ENCODE results near the gene FMNL2. TPM values are rescaled to one million over a fixed set of nuclear protein-coding genes. Genes with fewer than 3 reads are reported as not detected.

The FMNL2 gene
- total and polyA plus RNA-seq, 4 donors, result 18.8 to 81.4 (median 38.4) TPM

DNA sequence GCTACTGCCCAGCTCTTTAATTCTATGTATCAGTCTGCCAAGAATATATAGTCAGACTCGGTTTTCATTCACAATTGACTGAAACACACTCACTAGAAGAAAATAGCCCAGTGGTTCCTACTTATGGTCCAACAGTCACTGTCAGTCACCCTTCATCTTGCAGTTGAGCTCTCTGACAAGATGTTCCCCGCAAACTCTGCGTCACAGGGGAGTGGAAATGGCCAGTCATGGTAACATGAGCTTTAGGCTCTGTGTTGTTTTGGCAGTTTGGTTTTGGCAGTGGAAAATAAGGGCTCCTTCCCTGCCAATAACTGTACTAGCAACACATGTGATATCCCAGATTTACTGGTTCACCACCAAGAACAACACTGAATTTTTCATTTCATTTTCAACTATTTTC, 259.8 kb downstream of the FMNL2 start:
- ATAC-seq (ENCODE audit: insufficient read depth, low FRiP score), result no peak
- 54 to 73% methylated on average over 3 of the region's 3 CpGs for WGBS, 2 donors
- TF ChIP-seq, protein P1, sequence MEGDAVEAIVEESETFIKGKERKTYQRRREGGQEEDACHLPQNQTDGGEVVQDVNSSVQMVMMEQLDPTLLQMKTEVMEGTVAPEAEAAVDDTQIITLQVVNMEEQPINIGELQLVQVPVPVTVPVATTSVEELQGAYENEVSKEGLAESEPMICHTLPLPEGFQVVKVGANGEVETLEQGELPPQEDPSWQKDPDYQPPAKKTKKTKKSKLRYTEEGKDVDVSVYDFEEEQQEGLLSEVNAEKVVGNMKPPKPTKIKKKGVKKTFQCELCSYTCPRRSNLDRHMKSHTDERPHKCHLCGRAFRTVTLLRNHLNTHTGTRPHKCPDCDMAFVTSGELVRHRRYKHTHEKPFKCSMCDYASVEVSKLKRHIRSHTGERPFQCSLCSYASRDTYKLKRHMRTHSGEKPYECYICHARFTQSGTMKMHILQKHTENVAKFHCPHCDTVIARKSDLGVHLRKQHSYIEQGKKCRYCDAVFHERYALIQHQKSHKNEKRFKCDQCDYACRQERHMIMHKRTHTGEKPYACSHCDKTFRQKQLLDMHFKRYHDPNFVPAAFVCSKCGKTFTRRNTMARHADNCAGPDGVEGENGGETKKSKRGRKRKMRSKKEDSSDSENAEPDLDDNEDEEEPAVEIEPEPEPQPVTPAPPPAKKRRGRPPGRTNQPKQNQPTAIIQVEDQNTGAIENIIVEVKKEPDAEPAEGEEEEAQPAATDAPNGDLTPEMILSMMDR (IDR thresholded peaks at IDR 0.05; ENCODE audit: control extremely low read depth, extremely low read depth), result no peak

DNA sequence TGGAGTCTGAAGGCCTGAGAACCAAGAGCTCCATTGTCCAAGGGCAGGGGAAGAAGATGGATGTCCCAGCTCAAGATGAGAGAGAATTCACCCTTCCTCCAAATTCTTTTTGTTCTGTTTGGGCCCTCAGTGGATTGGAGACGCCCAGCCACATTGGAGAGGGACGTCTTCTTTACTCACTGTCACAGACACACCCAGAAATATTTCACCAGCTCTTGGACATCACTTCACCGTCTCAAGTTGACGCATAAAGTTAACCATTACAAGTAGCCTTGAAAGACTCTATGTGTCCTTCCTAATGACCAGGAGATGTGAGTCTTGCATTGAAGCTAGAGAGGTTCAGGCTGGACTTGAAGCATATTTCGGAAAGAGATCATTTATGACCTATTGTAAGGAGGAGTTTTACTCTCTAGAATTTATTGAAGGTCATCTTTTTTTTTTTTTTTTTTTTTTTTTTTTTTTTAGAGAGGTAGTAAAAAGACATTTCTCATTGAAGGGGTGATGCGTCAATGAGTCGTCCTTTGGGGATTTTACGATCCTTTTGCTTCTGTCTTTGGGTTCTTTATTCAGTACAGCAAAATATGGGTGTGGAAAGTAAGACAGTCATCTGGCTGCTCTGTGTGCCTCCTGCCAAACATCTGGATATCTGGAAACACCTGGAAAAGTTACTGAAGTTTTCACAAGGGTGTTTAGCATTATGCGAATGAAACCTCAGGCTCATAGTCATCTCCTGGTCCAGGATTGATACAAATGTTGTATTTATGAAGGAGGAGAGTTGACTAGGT, 264.2 kb downstream of the FMNL2 start:
- Histone ChIP-seq H3K9ac (ENCODE audit: insufficient read depth in 1 of 2, low read length in 2 of 2) (no peak overlapping the region), H3K27me3 (ENCODE audit: control insufficient read depth in 3 of 3, insufficient read depth in 3 of 3, low read length in 2 of 3) (no peaks in the 10 kb centered on the region), H3K4me3 (no peak overlapping the region), H3K4me1 (ENCODE audit: control insufficient read depth in 5 of 5, insufficient read depth in 5 of 5, low read length in 5 of 5) (peaks cover 0 to 2% (median 0%) of the 10 kb centered on the region in 5 donors), H3K36me3 (ENCODE audit: control insufficient read depth in 4 of 4, insufficient read depth in 4 of 4, low read length in 4 of 4) (peaks cover 0 to 6% (median 4%) of the 10 kb centered on the region in 4 donors), H3K27ac (ENCODE audit: low read depth in 1 of 2, low read length in 1 of 2) (no peak overlapping the region), H3K9me3 (ENCODE audit: control insufficient read depth in 4 of 4, insufficient read depth in 3 of 4, low read length in 3 of 4) (no peaks in the 10 kb centered on the region)
- ATAC-seq (ENCODE audit: insufficient read depth, low FRiP score), result no peak
- TF ChIP-seq, protein P1 (IDR thresholded peaks at IDR 0.05; ENCODE audit: control extremely low read depth, extremely low read depth), result no peak
- DNase-seq, result no peak
- WGBS, 2 donors, result 91 to 94% methylated on average over 9 of the region's 9 CpGs

More for the DNA sequence above, 259.8 kb downstream of the FMNL2 start:
- no peak for DNase-seq
- Histone ChIP-seq H3K4me1 (ENCODE audit: control insufficient read depth in 5 of 5, insufficient read depth in 5 of 5, low read length in 5 of 5) (no peaks in the 10 kb centered on the region), H3K27me3 (ENCODE audit: control insufficient read depth in 3 of 3, insufficient read depth in 3 of 3, low read length in 2 of 3) (no peaks in the 10 kb centered on the region), H3K9ac (ENCODE audit: insufficient read depth in 1 of 2, low read length in 2 of 2) (no peak overlapping the region), H3K36me3 (ENCODE audit: control insufficient read depth in 4 of 4, insufficient read depth in 4 of 4, low read length in 4 of 4) (peaks cover 0 to 6% (median 3%) of the 10 kb centered on the region in 4 donors), H3K4me3 (no peak overlapping the region), H3K27ac (ENCODE audit: low read depth in 1 of 2, low read length in 1 of 2) (no peak overlapping the region), H3K9me3 (ENCODE audit: control insufficient read depth in 4 of 4, insufficient read depth in 3 of 4, low read length in 3 of 4) (no peaks in the 10 kb centered on the region)

DNA sequence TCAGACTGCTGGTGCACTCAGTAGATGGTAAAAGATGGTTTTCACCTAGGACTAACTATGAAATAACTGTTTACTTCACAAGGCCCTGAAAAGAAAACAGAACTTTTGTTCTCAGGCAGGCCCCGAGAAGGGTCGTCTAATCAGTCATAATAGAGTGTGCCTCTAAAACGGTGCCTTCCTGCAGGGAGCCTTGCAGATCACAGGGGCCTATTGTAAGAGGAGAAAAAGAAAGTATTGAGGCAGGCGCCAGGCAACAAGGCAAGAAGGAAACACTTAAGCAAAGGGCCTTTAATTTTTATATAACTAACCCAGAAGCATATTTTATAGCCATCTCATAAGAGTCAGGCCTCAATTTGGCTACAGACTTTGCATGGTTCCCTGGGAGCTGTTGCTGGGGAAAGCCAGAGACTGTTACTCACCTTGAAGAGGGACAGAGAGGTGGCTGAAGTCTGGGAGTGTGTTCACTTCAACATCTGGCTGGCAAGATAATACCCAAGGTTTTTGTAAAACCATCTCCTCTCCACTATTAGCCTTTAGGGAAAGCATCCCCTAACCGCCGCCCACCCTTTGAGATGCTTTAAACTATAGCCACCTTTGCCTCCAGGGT, 265.2 kb downstream of the FMNL2 start:
- H3K4me1 ChIP-seq (ENCODE audit: control insufficient read depth in 5 of 5, insufficient read depth in 5 of 5, low read length in 5 of 5), result peaks cover 0 to 2% (median 0%) of the 10 kb centered on the region in 5 donors
- peaks cover 0 to 4% (median 4%) of the 10 kb centered on the region in 4 donors for H3K36me3 ChIP-seq (ENCODE audit: control insufficient read depth in 4 of 4, insufficient read depth in 4 of 4, low read length in 4 of 4)
- no peak overlapping the region for H3K4me3 ChIP-seq
- 86 to 91% methylated on average over 6 of the region's 6 CpGs for WGBS, 2 donors
- H3K27me3 ChIP-seq (ENCODE audit: control insufficient read depth in 3 of 3, insufficient read depth in 3 of 3, low read length in 2 of 3), result no peaks in the 10 kb centered on the region
- DNase-seq, result no peak
- no peaks in the 10 kb centered on the region for H3K9me3 ChIP-seq (ENCODE audit: control insufficient read depth in 4 of 4, insufficient read depth in 3 of 4, low read length in 3 of 4)
- TF ChIP-seq, protein P1 (IDR thresholded peaks at IDR 0.05; ENCODE audit: control extremely low read depth, extremely low read depth), result no peak
- H3K9ac ChIP-seq (ENCODE audit: insufficient read depth in 1 of 2, low read length in 2 of 2), result no peak overlapping the region
- ATAC-seq (ENCODE audit: insufficient read depth, low FRiP score), result no peak
- no peak overlapping the region for H3K27ac ChIP-seq (ENCODE audit: low read depth in 1 of 2, low read length in 1 of 2)
